Breast epithelium (tissue), 3 donors: ENCODE results near the gene MACROH2A1.

Experiments
- CTCF ChIP-seq, 3 donors: fragments of 450-650 bp; IDR thresholded peaks; one replicate each; pipeline ENCODE4 v1.5.1; 2016 to 2017; ENCODE audit warnings: antibody characterized with exemption in 3 of 3, mild to moderate bottlenecking in 3 of 3, moderate library complexity in 3 of 3
- POLR2AphosphoS5 ChIP-seq, 3 donors: sonication (generic); formaldehyde crosslinking; IDR thresholded peaks; one replicate each; pipeline ENCODE4 v1.6.1; 2017; ENCODE audit warnings: antibody characterized with exemption in 3 of 3

DNA sequence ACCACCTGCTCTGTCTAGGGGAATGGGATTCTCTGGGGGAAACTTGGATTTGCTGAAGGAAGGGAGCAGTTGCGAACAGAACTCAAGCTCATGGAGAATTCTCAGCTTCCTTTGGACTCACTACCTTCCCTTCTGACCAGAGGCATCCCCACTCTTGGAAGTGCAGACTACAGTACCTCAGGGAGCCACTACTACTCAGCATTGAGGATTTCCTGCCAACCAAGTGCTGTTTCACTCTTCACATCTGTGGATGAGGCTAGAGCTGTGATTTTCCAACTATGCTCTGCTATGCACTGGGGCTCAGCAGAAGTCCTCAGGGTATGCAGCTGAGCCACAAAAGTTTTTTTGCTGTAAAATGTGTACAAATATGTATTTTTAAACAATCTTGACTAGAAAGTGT, 43.9 kb downstream of the MACROH2A1 start:
- TF ChIP-seq CTCF (IDR thresholded peaks at IDR 0.05) (no peak), POLR2AphosphoS5 (IDR thresholded peaks at IDR 0.05) (no peak)
